Smooth muscle cell (in vitro differentiated cells): ENCODE results near the gene SYCP2. TPM values are rescaled to one million over a fixed set of nuclear protein-coding genes. Genes with fewer than 3 reads are reported as not detected.
A peak's percentile ranks its signal among the peaks of the same experiment; 100 is the strongest.

Source experiments
- DNase-seq: peaks from one replicate; lab custom pipeline; 2025; ENCODE audit not compliant: unreplicated experiment; lab: John Stamatoyannopoulos, UW
- H2AFZ ChIP-seq: fragments of 200-600 bp; sonication (generic); 2 replicates; pipeline ENCODE4 v1.6.0; 2016; ENCODE audit warnings: antibody characterized with exemption, low read depth, mild to moderate bottlenecking
- H3F3A ChIP-seq: fragments of 200-600 bp; sonication (generic); 2 replicates; pipeline ENCODE4 v1.6.0; 2017; ENCODE audit warnings: antibody characterized with exemption, low read depth
- H3K27ac ChIP-seq: fragments of 200-600 bp; sonication (generic); 2 replicates; pipeline ENCODE4 v1.5.1; 2016; ENCODE audit warnings: low read depth, mild to moderate bottlenecking
- H3K27me3 ChIP-seq: fragments of 200-600 bp; sonication (generic); 2 replicates; pipeline ENCODE4 v1.6.1; 2016; ENCODE audit warnings: low read depth, mild to moderate bottlenecking
- H3K36me3 ChIP-seq: fragments of 200-600 bp; sonication (generic); 2 replicates; pipeline ENCODE4 v1.5.1; 2016; ENCODE audit warnings: low read depth
- H3K4me1 ChIP-seq: fragments of 200-600 bp; sonication (generic); 2 replicates; pipeline ENCODE4 v1.5.1; 2016; ENCODE audit warnings: low read depth
- H3K4me2 ChIP-seq: fragments of 200-600 bp; sonication (generic); 2 replicates; pipeline ENCODE4 v1.6.0; 2016; ENCODE audit warnings: mild to moderate bottlenecking
- H3K4me3 ChIP-seq: fragments of 200-600 bp; sonication (generic); 2 replicates; pipeline ENCODE4 v1.5.1; 2016; ENCODE audit warnings: mild to moderate bottlenecking
- H3K79me2 ChIP-seq: fragments of 200-600 bp; sonication (generic); 2 replicates; pipeline ENCODE4 v1.6.0; 2016; ENCODE audit warnings: low read depth, mild to moderate bottlenecking
- H3K9ac ChIP-seq: fragments of 200-600 bp; sonication (generic); 2 replicates; pipeline ENCODE4 v1.6.0; 2016; ENCODE audit warnings: low read depth
- H3K9me3 ChIP-seq: fragments of 200-600 bp; sonication (generic); replicated peaks from 2 replicates; pipeline ENCODE4 v1.5.1; 2016; ENCODE audit warnings: low read depth
- H4K20me1 ChIP-seq: fragments of 200-600 bp; sonication (generic); 2 replicates; pipeline ENCODE4 v1.6.0; 2016; ENCODE audit warnings: low read depth
- WGBS: methylation state at CpG from one replicate; pipeline ENCODE4 v1.1.7; 2016; ENCODE audit warnings: low lambda C conversion rate; 5-methylcytosine and 5-hydroxymethylcytosine counted together
- polyA plus RNA-seq: library from polyadenylated mRNA; unstranded; fragments of >200 nt; fragmentation: Nextera tagmentation; extraction: Ambion mirVana; gene quantifications from 2 replicates; pipeline ENCODE4 v1.2.1, GENCODE V29; 2016
- total RNA-seq: library from RNA; depleted of rRNA; stranded (reverse); fragments of >200 nt; gene quantifications from 2 replicates; pipeline ENCODE4 v1.2.3, GENCODE V29; 2014
- TF ChIP-seq, protein P1 (sequence below): fragments of 200-600 bp; sonication (generic); IDR thresholded peaks from 2 replicates; pipeline ENCODE4 v1.5.1; 2017; ENCODE audit warnings: borderline replicate concordance, mild to moderate bottlenecking, antibody characterized with exemption; ENCODE audit not compliant: insufficient read depth, poor library complexity, severe bottlenecking

Gene SYCP2
- total and polyA plus RNA-seq, 2 experiments from 2014 or later: 0.42 to 0.54 TPM

DNA sequence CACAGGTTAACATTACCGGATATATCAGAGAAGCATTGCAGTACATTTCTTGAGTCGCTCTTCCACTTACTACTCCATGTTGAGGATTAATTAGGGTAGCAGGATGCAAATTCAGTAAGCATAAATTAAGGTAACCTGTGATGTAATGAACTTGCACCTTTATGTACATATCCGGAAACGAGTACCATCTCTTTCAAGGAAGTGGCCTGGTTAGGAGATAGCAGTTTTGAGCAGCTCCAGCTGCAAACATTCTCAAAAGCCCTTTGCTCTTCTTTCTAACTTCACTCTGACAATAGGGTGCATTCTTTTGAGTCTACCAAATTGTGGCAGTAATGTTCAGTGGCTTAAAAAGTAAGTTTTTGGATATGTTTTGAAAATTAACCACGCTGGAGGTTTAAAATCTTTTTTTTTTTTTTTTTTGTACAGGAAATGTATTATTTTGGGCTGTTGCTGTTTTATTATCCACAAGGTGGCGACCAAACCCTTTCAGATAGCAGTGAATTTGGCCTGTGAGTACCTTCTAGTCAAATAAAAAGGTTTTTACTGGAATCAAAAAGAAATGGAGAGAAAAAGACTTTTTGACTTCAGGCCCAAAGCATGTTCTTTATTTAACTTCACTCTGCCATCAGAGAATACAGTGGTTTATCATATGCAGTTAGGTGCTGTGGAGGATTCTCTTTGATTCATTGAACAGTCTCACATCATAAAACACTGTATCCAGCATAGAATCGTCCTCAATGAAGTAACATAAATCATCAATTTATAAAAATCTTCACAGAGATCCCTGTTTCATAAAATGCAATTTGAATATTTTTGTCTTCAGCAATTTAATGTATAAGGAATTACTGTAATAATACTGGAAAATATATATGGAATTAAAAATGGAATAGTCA lies 15.6 kb upstream of the SYCP2 start:
- 67% methylated on average over 7 of the region's 7 CpGs for WGBS
- H3K4me2 ChIP-seq: no peak overlapping the region
- H3K4me1 ChIP-seq: peaks cover 5% of the 10 kb centered on the region
- no peaks in the 10 kb centered on the region for H3K79me2 ChIP-seq
- no peaks in the 10 kb centered on the region for H3K9me3 ChIP-seq
- DNase-seq: no peak
- no peak overlapping the region for H3K9ac ChIP-seq
- no peaks in the 10 kb centered on the region for H3F3A ChIP-seq
- H3K27ac ChIP-seq: no peak overlapping the region
- TF ChIP-seq, protein P1, sequence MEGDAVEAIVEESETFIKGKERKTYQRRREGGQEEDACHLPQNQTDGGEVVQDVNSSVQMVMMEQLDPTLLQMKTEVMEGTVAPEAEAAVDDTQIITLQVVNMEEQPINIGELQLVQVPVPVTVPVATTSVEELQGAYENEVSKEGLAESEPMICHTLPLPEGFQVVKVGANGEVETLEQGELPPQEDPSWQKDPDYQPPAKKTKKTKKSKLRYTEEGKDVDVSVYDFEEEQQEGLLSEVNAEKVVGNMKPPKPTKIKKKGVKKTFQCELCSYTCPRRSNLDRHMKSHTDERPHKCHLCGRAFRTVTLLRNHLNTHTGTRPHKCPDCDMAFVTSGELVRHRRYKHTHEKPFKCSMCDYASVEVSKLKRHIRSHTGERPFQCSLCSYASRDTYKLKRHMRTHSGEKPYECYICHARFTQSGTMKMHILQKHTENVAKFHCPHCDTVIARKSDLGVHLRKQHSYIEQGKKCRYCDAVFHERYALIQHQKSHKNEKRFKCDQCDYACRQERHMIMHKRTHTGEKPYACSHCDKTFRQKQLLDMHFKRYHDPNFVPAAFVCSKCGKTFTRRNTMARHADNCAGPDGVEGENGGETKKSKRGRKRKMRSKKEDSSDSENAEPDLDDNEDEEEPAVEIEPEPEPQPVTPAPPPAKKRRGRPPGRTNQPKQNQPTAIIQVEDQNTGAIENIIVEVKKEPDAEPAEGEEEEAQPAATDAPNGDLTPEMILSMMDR: peak; percentile 60
- H3K4me3 ChIP-seq: no peak overlapping the region
- H3K36me3 ChIP-seq: no peaks in the 10 kb centered on the region
- no peaks in the 10 kb centered on the region for H4K20me1 ChIP-seq
- H3K27me3 ChIP-seq: no peaks in the 10 kb centered on the region
- no peak overlapping the region for H2AFZ ChIP-seq

DNA sequence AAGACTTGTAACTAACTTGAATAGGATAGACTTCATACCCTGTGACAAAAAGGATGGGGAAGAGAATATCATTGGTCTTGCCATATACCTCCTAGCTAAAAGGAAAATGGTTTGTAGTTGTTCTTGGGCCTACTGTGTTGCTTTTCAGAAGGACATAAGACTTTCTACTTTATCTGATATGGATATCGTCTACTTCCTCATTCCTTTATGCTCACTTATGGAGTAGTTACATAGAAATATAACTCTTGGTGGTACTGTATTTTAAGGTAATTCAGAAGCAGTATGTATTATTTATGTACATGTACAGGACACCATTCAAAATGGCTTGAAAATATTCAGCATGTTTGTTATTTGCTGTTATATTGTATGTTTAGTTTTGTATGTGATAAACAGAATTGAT lies 14.8 kb upstream of the SYCP2 start:
- no peaks in the 10 kb centered on the region for H3K27me3 ChIP-seq
- no peaks in the 10 kb centered on the region for H3K79me2 ChIP-seq
- no peak overlapping the region for H3K4me2 ChIP-seq
- no peaks in the 10 kb centered on the region for H3F3A ChIP-seq
- TF ChIP-seq, protein P1: no peak
- no peaks in the 10 kb centered on the region for H3K9me3 ChIP-seq
- no peak overlapping the region for H3K4me3 ChIP-seq
- H3K4me1 ChIP-seq: peaks cover 5% of the 10 kb centered on the region
- H3K36me3 ChIP-seq: no peaks in the 10 kb centered on the region
- no peak for DNase-seq
- WGBS: 92% methylated on average over 1 of the region's 1 CpG
- H2AFZ ChIP-seq: no peak overlapping the region
- H3K27ac ChIP-seq: no peak overlapping the region
- no peaks in the 10 kb centered on the region for H4K20me1 ChIP-seq
- H3K9ac ChIP-seq: no peak overlapping the region

DNA sequence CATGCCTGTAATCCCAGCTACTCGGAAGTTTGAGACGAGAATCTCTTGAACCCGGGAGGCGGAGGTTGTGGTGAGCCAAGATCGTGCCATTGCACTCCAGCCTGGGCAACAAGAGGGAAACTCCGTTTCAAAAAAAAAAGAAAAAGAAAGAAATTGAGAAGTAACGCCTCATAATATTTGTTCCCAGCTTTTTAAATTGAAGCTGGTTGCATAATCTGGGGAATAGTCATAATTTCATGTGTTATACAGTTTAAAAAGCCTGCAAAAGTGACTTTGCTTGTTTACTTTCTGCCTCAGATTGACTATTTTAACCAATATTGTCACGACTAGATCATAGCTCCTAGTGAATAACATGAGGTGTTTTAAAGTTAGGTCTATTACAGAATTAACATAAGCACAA lies 13.9 kb upstream of the SYCP2 start:
- TF ChIP-seq, protein P1: no peak
- Histone ChIP-seq H3K36me3 (no peaks in the 10 kb centered on the region), H3K79me2 (no peaks in the 10 kb centered on the region), H2AFZ (no peak overlapping the region), H3K27ac (no peak overlapping the region), H3K9me3 (no peaks in the 10 kb centered on the region), H3K9ac (no peak overlapping the region), H3K4me2 (no peak overlapping the region), H4K20me1 (no peaks in the 10 kb centered on the region), H3K4me1 (peaks cover 5% of the 10 kb centered on the region), H3K4me3 (no peak overlapping the region), H3F3A (no peaks in the 10 kb centered on the region), H3K27me3 (no peaks in the 10 kb centered on the region)
- no peak for DNase-seq
- 97% methylated on average over 8 of the region's 8 CpGs for WGBS

DNA sequence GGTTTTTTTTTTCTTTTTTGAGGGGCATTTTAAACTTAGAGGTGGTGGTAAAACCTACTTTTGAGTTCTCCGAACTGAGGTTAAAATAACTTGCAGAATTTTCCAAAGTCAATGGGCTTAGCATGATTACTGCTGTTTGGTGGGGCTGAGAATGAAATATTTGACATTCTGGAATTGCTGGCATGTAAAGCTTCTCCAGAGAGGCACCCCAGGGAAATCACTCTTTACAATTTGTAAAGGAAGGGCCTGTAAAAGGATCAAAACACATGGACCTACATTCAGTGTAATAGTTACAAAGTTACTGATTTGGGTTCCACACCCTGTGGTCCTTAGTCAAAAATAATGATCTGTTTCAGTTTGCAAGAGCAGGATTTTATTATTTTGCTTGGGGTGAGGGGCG lies 12.3 kb upstream of the SYCP2 start:
- Histone ChIP-seq H3F3A (no peaks in the 10 kb centered on the region), H3K79me2 (peaks cover 8% of the 10 kb centered on the region), H3K4me3 (no peak overlapping the region), H4K20me1 (no peaks in the 10 kb centered on the region), H2AFZ (no peak overlapping the region), H3K27ac (no peak overlapping the region), H3K9me3 (no peaks in the 10 kb centered on the region), H3K36me3 (no peaks in the 10 kb centered on the region), H3K9ac (no peak overlapping the region), H3K4me1 (peaks cover 13% of the 10 kb centered on the region), H3K27me3 (no peaks in the 10 kb centered on the region), H3K4me2 (no peak overlapping the region)
- WGBS: 66% methylated on average over 2 of the region's 2 CpGs
- no peak for DNase-seq
- TF ChIP-seq, protein P1: no peak
